A673 (cell line): ENCODE results near the gene PRKAR2A. TPM values are rescaled to one million over a fixed set of nuclear protein-coding genes. Genes with fewer than 3 reads are reported as not detected.

Experiments used
- BruUV-seq: library from RNA; stranded (reverse); fragments of 400-500 nt; replicated peaks from 2 replicates; lab custom pipeline; 2021; lab: Mats Ljungman, UMichigan
- CTCF ChIA-PET: fragments of 300-600 bp; sonication (Branson Sonifier 250); formaldehyde crosslinking; loops from one replicate; lab custom pipeline; 2022; ENCODE audit warnings: antibody characterized with exemption; lab: Charles Lee
- POLR2A ChIA-PET: fragments of 300-600 bp; sonication (Branson Sonifier 250); formaldehyde crosslinking; loops from one replicate; lab custom pipeline; 2022; ENCODE audit warnings: antibody characterized with exemption; ENCODE audit not compliant: low non-redundant PET; lab: Charles Lee
- DNase-seq: peaks from one replicate; pipeline ENCODE4 v3.0.0-alpha.2; 2015; ENCODE audit warnings: low spot score
- H3K27ac ChIP-seq: fragments of 200-600 bp; sonication (generic); 2 replicates; pipeline ENCODE4 v1.5.1; 2016; ENCODE audit warnings: mixed run types, low read depth, mild to moderate bottlenecking, mixed read lengths, antibody characterized with exemption, low read length; ENCODE audit not compliant: poor library complexity, severe bottlenecking
- H3K27me3 ChIP-seq: fragments of 200-600 bp; sonication (generic); replicated peaks from 2 replicates; pipeline ENCODE4 v1.6.1; 2017; ENCODE audit warnings: mixed run types, low read depth, mild to moderate bottlenecking, mixed read lengths, antibody characterized with exemption, low read length; ENCODE audit not compliant: insufficient read depth, poor library complexity
- H3K36me3 ChIP-seq: fragments of 200-600 bp; sonication (generic); 2 replicates; pipeline ENCODE4 v1.6.1; 2016; ENCODE audit warnings: mixed run types, mild to moderate bottlenecking, mixed read lengths, antibody characterized with exemption, low read length; ENCODE audit not compliant: insufficient read depth, poor library complexity, severe bottlenecking
- H3K4me1 ChIP-seq: fragments of 200-600 bp; sonication (generic); 2 replicates; pipeline ENCODE4 v1.6.1; 2017; ENCODE audit warnings: mixed run types, mild to moderate bottlenecking, mixed read lengths, antibody characterized with exemption, low read length; ENCODE audit not compliant: insufficient read depth, poor library complexity, severe bottlenecking
- H3K4me3 ChIP-seq: fragments of 200-600 bp; sonication (generic); 2 replicates; pipeline ENCODE4 v1.5.1; 2016; ENCODE audit warnings: low read depth, mixed run types, mild to moderate bottlenecking, mixed read lengths, low read length; ENCODE audit not compliant: poor library complexity, severe bottlenecking
- H3K9me3 ChIP-seq: fragments of 200-600 bp; sonication (generic); 2 replicates; pipeline ENCODE4 v1.6.1; 2016; ENCODE audit warnings: mixed run types, low read depth, mild to moderate bottlenecking, mixed read lengths, antibody characterized with exemption, low read length; ENCODE audit not compliant: poor library complexity, severe bottlenecking
- CTCF ChIP-seq: fragments of 300-800, 200-600 bp; sonication (generic); conservative IDR thresholded peaks from 2 replicates; pipeline ENCODE4 v1.5.1; 2017; ENCODE audit warnings: low read depth, mild to moderate bottlenecking, antibody characterized with exemption, low read length, moderate library complexity, mixed read lengths
- EZH2 ChIP-seq: fragments of 200-600 bp; sonication (generic); IDR thresholded peaks from 2 replicates; pipeline ENCODE4 v1.6.1; 2017; ENCODE audit warnings: borderline replicate concordance, low read depth, mild to moderate bottlenecking, mixed read lengths, antibody characterized with exemption, low read length; ENCODE audit not compliant: poor library complexity, severe bottlenecking
- intact Hi-C: fragments of 100-400 bp; cut with micrococcal nuclease; formaldehyde crosslinking; loops from one replicate; pipeline ENCODE4 v1.10.0; 2022; ENCODE audit not compliant: unreplicated experiment
- total RNA-seq: library from RNA; stranded (reverse); gene quantifications from 2 replicates; pipeline ENCODE4 v1.2.3, GENCODE V29; 2021

Gene PRKAR2A
- total RNA-seq, 1 experiment from 2014 or later: 35.8 TPM

- POLR2A ChIA-PET: no interaction called here
- intact Hi-C loops: no loop called here
- H3K27me3 ChIP-seq: no peaks in the 10 kb centered on the region
These were observed 10.5 kb downstream of the PRKAR2A start for GRCh38 chr3:48837163-48837562.

GRCh38 chr3:48835650-48836366, 11.9 kb downstream of the PRKAR2A start:
- no peak for TF ChIP-seq EZH2
- TF ChIP-seq CTCF: no peak
- intact Hi-C loops: no loop called here
- H3K4me3 ChIP-seq: no peak overlapping the region
- ChIA-PET POLR2A (no interaction called here), CTCF (no interaction called here)
- H3K4me1 ChIP-seq: no peaks in the 10 kb centered on the region
- no peak for DNase-seq
- no peaks in the 10 kb centered on the region for H3K36me3 ChIP-seq
- BruUV-seq: no TSS peak
- no peaks in the 10 kb centered on the region for H3K9me3 ChIP-seq
- no peaks in the 10 kb centered on the region for H3K27me3 ChIP-seq
- no peak overlapping the region for H3K27ac ChIP-seq

More at GRCh38 chr3:48837163-48837562, 10.5 kb downstream of the PRKAR2A start:
- Histone ChIP-seq H3K4me3 (no peak overlapping the region), H3K27ac (no peak overlapping the region), H3K4me1 (no peaks in the 10 kb centered on the region), H3K36me3 (no peaks in the 10 kb centered on the region), H3K9me3 (no peaks in the 10 kb centered on the region)
- no TSS peak for BruUV-seq
- TF ChIP-seq EZH2 (no peak), CTCF (no peak)
- no peak for DNase-seq
- CTCF ChIA-PET: no interaction called here

GRCh38 chr3:48832684-48833083, 15.0 kb downstream of the PRKAR2A start:
- no peak for DNase-seq
- ChIA-PET CTCF (interaction anchor here (0.5 kb wide), 1 partner anchor 205 kb away, joined by 3 read pairs; no protein-coding TSS in a partner anchor), POLR2A (no interaction called here)
- Histone ChIP-seq H3K36me3 (no peaks in the 10 kb centered on the region), H3K9me3 (no peaks in the 10 kb centered on the region), H3K4me3 (no peak overlapping the region), H3K27ac (no peak overlapping the region), H3K4me1 (no peaks in the 10 kb centered on the region), H3K27me3 (no peaks in the 10 kb centered on the region)
- no peak for TF ChIP-seq CTCF
- TF ChIP-seq EZH2: no peak
- BruUV-seq: no TSS peak
- intact Hi-C loops: no loop called here
